Stimulated activated CD4-positive, alpha-beta T cell treated with anti-CD3 and anti-CD28 coated beads, Interleukin-15, amount 100 ng/mL, for 48 hours (primary cell): Measurements from ENCODE around the gene MAST2.
"Not testable (repeated sequence)": the region's sequence is repeated elsewhere in the genome, so short reads cannot be mapped to it uniquely, and the experiment has no call there.

Experiments used
- DNase-seq, 2 donors: peaks; one replicate each; pipeline ENCODE4 v3.0.0-alpha.2; 2020; ENCODE audit warnings: low read depth in 2 of 2

MAST2 gene

GRCh38 chr1:45892068-45892785 lies 88.8 kb downstream of the MAST2 start:
- DNase-seq, result no peak

GRCh38 chr1:45894331-45894730 lies 90.9 kb downstream of the MAST2 start:
- DNase-seq, result no peak

GRCh38 chr1:45894921-45895320 lies 91.5 kb downstream of the MAST2 start:
- no peak for DNase-seq

- no peak for DNase-seq
Observed at GRCh38 chr1:45895406-45895805, 92.0 kb downstream of the MAST2 start.

- no peak for DNase-seq
Observed at GRCh38 chr1:45906883-45907282, 103.5 kb downstream of the MAST2 start.

- DNase-seq, result no peak
Observed at GRCh38 chr1:45908611-45909140, 105.3 kb downstream of the MAST2 start.

GRCh38 chr1:45911634-45912033 lies 108.2 kb downstream of the MAST2 start:
- DNase-seq, result no peak

- DNase-seq, result peak in 1 of 2 donors; percentile 0
Observed at GRCh38 chr1:45913183-45913683, 109.8 kb downstream of the MAST2 start.

GRCh38 chr1:45913731-45914501 lies 110.5 kb downstream of the MAST2 start:
- DNase-seq, result no peak

- DNase-seq, result no peak
Observed at GRCh38 chr1:45914836-45915235, 111.4 kb downstream of the MAST2 start.

- DNase-seq, result no peak
Observed at GRCh38 chr1:45922374-45922773, 119.0 kb downstream of the MAST2 start.

GRCh38 chr1:45922813-45923212 lies 119.4 kb downstream of the MAST2 start:
- no peak for DNase-seq

- DNase-seq, result no peak
Observed at GRCh38 chr1:45923343-45923742, 119.9 kb downstream of the MAST2 start.

GRCh38 chr1:45924736-45925135 lies 121.3 kb downstream of the MAST2 start:
- DNase-seq, result no peak

- DNase-seq, result no peak
Observed at GRCh38 chr1:45925728-45926287, 122.4 kb downstream of the MAST2 start.

- no peak for DNase-seq
Observed at GRCh38 chr1:45926330-45926729, 122.9 kb downstream of the MAST2 start.

- DNase-seq, result not testable (repeated sequence)
Observed at GRCh38 chr1:45927231-45927915, 124.0 kb downstream of the MAST2 start.

- no peak for DNase-seq
Observed at GRCh38 chr1:45928486-45929205, 125.2 kb downstream of the MAST2 start.

- DNase-seq, result no peak
Observed at GRCh38 chr1:45929257-45929687, 125.9 kb downstream of the MAST2 start.

- no peak for DNase-seq
Observed at GRCh38 chr1:45930258-45931150, 127.1 kb downstream of the MAST2 start.
